ENCODE measurements around the gene ZNF792.
"Not testable (repeated sequence)": the region's sequence is repeated elsewhere in the genome, so short reads cannot be mapped to it uniquely, and the experiment has no call there.

The ZNF792 gene

DNA sequence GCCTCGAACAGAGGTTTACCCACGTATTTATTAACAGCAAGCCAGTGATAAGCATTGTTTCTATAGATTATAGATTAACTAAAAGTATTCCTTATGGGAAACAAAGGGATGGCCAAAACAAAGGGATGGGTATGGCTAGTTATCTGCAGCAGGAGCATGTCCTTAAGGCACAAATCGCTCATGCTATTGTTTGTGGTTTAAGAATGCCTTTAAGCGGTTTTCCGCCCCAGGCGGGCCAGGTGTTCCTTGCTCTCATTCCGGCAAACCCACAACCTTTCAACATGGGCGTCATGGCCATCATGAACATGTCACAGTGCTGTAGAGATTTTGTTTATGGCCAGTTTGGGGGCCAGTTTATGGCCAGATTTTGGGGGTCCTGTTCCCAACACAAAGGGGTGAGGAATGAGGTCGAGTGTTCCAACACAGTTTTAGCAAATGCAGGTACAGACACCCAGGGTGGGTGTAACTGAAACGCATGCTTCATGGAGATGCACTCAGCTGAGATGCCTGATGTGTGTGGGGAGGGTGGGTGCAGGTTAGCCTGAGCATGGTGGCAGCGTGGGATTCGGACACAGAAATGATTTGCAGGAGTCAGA lies 6.3 kb upstream of the ZNF792 start:
- not testable (repeated sequence) for DNase-seq

DNA sequence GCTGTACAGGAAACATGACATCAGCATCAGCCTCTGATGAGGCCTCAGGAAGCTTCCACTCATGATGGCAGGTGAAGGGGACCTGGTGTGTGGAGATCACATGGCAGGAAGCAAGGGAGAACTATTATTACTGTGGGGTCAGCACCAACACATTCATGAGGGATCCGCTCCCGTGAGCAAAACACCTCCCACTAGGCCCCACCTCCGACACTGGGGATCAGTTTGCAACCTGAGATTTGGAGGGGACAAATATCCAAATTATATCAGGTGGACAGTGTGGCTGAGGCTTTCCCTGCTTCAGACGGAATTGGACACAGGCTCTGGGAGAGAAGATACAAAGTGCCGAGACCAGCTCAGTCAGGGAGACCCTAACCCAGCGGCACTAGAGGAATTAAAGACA lies 5.7 kb upstream of the ZNF792 start:
- DNase-seq = no peak

DNA sequence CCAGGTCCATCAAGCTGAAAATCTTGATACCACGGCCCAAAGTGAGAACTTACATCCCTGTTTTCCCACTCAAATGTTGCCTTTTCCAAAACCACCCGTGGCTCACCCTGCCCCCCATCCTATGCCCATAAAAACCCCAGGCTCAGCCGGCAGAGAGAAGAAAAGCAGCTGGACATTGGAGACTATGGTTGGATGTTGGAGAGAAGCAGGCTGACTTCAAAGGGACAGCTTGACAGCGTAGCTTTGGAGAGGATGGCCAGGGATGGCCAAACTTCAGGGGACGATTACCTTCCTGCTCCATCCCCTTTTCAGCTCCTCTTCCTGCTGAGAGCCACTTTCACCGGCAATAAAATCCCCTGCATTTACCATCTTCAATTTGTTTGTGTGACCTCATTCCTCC lies 3.5 kb upstream of the ZNF792 start:
- DNase-seq = no peak

DNA sequence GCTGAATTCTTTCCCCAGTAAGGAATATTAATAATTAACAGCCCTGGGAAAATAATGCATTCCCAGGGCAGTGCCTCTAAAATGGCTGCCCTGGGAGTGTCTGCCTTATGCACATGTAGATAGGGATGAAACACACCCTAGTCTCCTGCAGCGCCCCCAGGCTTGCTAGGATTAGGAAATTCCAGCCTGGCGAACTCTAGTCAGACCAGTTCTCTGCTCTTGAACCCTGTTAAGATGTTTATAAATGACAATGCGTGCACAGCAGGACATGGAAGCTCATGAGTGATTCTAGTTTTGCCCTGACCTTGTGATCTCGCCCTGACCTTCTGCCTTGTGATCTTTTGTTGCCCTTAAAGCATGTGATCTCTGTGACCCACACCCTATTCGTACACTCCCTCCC lies 1.5 kb upstream of the ZNF792 start:
- DNase-seq = not testable (repeated sequence)

DNA sequence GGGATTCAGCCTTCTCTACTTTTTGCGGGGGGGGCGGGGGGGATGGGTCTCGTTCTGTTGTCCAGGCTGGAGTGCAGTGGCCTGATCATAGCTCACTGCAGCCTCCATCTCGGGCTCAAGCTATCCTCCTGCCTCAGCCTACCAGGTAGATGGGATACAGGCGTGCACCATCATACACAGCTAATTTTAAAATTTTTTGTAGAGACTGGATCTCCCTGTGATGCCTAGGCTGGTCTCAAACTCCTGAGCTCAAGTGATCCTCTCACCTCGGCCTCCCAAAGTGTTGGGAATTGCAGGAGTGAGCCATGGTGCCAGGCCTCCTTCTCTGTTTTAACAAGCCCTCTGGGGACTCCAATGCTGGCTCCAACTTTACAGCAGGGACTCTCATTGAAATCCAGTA lies 569 bp upstream of the ZNF792 start:
- no peak for DNase-seq

GRCh38 chr19:34962687-34963572 lies 1.1 kb downstream of the ZNF792 start:
- DNase-seq = no peak

GRCh38 chr19:34961775-34962686 lies 2.0 kb downstream of the ZNF792 start:
- DNase-seq = no peak

DNA sequence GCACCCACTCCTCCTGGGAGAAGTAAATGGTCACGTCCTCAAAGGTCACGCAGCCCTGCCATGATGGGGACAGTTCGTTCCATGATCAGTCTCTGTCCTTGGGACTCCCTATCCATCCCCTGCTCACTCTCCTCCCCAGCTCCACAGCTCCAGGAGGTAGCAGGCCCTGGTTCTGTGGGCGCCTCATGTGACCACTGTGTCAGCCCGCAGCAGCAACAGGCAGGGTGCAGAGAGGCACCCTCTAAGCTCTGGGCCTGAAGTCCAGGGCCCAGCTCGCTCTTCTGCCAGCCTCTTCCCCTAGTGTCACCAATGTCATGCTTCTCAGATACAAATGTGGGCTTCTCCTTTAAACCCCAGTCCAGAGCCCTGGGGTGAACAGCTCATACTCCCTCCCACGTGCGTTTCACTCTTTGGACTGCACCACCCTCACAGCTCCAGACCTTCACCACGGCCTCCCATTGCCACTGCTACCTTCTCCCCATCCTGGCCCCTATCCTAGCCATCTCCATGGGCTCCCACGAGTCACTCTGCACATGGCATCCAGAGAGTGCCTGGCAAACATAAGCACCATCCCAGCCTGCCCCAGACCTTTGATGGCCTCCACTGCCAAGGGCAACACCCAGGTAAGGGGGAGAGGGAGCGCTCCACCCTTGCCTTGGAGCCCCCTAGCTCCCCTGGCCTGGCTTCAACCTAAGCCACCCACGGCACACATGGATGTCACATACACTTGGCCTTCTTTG lies 2.9 kb downstream of the ZNF792 start:
- DNase-seq = no peak

GRCh38 chr19:34960103-34960805 lies 3.8 kb downstream of the ZNF792 start:
- DNase-seq = no peak

DNA sequence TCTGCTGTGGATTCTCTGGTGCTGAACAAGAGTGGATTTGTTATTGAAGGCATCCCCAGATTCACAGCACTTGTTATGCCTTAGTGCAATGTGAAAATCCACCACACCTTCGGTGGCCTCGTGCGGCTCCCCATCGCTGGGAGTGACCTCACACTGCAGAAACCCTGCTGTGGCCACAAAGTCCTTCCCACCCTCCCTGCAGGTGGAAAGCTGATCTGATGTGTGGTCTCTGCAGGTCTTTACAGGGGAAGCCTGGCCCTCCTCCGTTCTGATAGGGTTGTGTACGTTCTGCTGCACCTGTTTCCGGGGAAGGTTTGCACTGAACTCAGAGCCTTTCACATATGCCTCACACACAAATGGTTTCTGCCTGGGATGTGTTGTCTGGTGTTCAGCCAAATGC lies 5.0 kb downstream of the ZNF792 start:
- DNase-seq = no peak

- DNase-seq = no peak
Observed at GRCh38 chr19:34957830-34958751, 5.9 kb downstream of the ZNF792 start.

DNA sequence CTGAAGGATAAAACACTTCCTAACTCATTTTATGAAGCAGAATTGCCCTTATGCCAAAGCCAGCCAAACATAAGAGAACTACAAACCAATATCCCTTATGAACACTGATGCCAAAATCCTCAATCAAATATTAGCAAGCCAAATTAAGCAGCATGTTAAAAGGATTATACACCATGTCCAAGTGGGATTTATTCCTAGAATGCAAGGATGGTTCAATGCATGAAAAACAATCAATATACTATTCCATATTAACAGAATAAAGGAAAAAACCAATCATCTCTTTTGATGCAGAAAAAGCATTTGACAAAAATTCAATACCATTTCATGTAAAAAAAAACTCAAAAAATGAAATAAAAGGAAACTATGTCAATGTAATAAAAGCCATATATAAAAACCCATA lies 10.9 kb downstream of the ZNF792 start:
- DNase-seq = no peak

DNA sequence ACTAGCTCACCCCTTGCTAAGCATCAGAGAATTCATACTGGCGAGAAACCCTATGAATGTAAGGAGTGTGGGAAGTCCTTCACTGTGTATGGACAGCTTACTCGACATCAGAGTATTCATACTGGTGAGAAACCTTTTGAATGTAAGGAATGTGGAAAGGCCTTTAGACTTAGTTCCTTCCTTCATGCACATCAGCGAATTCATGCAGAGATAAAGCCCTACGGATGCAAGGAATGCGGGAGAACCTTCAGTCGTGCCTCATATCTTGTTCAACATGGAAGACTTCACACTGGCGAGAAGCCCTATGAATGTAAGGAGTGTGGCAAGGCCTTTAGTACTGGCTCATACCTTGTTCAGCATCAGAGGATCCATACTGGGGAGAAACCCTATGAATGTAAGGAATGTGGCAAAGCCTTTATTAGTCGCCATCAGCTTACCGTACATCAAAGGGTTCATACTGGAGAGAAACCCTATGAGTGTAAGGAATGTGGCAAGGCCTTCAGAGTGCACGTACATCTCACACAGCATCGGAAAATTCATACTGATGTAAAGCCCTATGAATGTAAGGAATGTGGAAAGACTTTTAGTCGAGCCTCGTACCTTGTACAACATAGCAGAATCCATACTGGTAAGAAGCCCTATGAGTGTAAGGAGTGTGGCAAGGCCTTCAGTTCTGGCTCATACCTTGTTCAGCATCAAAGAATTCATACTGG lies 20.0 kb downstream of the ZNF792 start:
- DNase-seq = no peak

DNA sequence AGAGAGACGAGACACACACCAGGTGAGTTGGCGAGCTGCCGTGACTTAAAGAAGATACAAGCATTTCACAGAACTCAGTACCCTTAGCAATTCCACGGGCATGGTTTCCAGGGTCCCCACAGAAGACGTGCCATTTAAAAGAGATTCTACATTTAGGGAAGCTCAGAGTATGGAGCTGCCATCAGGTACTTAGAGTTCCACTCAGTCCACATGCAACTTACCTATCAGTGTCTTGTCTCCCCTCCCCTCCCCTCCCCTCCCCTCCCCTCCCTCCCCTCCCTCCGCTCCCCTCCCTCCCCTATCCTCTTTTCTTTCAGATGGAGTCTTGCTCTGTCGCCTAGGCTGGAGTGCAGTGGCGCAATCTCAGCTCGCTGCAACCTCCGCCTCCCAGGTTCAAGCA lies 25.1 kb downstream of the ZNF792 start:
- no peak for DNase-seq

- no peak for DNase-seq
Observed at GRCh38 chr19:34936184-34936583, 27.8 kb downstream of the ZNF792 start.

DNA sequence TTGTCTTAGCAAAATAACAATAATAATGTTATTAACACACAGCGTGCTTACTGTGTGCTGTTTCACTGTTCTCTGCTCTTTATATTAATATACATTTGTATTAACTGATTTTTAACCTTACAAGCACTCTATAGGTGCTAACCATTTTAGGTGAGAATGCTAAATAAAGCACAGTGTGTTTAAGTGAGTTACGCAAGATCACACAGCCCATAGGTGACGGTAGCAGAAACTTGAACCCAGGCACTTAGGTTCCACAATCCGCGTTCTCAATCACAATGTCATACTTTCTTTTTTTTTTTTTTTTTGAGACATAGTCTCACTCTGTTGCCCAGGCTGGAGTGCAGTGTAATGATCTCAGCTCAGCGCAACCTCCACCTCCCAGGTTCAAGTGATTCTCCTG lies 31.5 kb downstream of the ZNF792 start:
- DNase-seq = no peak

DNA sequence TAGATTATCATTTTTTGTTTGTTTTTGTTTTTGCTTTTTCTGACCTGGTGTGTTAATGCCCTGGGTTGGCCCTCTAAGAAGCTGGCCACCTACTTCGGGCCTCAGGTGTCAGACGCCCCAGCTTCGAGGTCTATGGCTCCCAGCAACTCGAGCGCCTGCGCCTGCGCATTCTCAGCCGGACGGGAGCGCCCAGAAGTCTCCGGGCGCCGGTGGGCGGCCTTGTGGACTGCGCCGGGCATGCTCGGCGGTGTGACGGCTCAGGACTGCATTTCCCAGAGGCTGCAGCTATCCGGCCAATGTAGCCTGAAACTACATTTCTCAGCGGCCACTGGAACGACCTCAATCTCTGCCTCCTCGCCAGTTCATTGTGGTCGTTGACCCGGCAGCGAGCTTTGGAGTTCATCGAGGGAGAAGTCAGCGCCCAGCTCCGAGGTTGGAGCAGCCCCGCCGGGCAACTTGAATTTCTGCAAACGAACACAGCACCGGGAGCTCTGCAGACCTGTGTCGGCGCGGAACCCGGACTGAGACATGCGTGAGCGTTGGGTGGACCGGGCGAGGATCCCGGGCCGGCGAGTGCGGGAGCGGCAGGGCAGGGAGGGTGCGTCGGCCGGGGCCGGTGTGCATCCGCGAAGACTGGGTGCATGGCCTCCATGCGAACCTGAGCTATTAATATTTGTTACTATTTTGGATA lies 37.2 kb downstream of the ZNF792 start, which contains the start of gene ZNF30:
ZNF30 (plus strand) TSS at position 219 of the 691 bp plus-strand sequence. CDS start 3,045 bp downstream, outside the sequence.
- peak; percentile 81 to 83 for DNase-seq

GRCh38 chr19:34926361-34926684 lies 37.7 kb downstream of the ZNF792 start:
- DNase-seq = no peak

DNA sequence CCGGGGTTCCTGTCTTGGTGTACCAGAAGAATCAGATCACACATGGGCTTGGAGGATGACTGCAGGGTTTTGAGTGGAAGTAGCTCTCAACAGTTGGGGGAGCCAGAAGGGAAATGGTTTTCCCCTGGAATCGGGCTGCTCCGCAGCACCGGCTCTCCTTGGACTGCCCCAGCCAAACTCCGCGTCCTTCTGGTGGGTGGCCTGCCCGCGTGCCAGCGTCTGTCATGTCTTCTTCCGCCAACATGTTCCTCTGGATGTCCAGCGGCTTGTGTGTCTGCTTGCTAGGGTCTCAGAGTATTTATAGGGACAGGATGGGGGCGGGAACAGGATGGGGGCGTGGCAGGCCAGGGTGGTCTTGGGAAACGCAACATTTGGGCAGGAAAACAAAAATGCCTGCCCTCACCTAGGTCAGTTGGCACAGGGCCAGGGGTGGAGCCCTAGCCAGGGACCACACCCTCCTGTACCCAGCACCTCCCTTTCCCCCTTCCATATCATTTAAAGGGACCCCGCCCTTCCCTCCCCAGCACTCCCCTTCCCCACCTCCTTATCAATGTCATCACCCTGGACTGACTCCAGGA lies 38.7 kb downstream of the ZNF792 start:
- DNase-seq = no peak
